HT-29 (cell line): ENCODE measurements around the gene CCDC85C. TPM values are rescaled to one million over a fixed set of nuclear protein-coding genes. Genes with fewer than 3 reads are reported as not detected.

Source experiments
- DNase-seq: peaks from one replicate; pipeline ENCODE4 v3.0.0-alpha.2; 2015; ENCODE audit warnings: low spot score
- total RNA-seq: library from RNA; depleted of rRNA; stranded (reverse); fragments of >200 nt; shearing (Covaris generic); gene quantifications from 2 replicates; pipeline ENCODE4 v1.2.3, GENCODE V29; 2014

CCDC85C gene
- total RNA-seq, 1 experiment from 2014 or later = 23.8 TPM

GRCh38 chr14:99559286-99559990 lies 44.6 kb downstream of the CCDC85C start:
- no peak for DNase-seq

GRCh38 chr14:99556134-99556791 lies 47.7 kb downstream of the CCDC85C start:
- no peak for DNase-seq

- DNase-seq = peak; percentile 59
These were observed 49.1 kb downstream of the CCDC85C start for GRCh38 chr14:99554757-99555531.

DNA sequence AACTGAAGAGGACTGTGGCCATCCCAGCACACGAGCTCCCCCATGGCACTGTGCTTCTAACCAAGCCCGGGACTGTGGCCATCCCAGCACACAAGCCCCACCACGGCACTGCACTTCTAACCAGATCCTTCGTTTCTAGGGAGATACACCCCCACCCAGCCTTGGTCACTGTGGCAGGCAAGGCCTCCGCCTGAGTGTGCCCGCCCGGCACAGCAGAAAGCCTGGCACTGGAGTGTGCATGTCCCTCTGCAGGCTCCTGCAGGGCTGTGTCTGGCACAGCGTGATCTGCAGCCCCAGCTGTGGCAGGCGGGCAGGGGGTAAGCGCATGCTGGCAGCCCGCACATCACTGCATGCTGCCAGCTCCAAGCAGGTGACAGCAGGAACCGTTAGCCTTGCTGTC lies 49.8 kb downstream of the CCDC85C start:
- DNase-seq = no peak

DNA sequence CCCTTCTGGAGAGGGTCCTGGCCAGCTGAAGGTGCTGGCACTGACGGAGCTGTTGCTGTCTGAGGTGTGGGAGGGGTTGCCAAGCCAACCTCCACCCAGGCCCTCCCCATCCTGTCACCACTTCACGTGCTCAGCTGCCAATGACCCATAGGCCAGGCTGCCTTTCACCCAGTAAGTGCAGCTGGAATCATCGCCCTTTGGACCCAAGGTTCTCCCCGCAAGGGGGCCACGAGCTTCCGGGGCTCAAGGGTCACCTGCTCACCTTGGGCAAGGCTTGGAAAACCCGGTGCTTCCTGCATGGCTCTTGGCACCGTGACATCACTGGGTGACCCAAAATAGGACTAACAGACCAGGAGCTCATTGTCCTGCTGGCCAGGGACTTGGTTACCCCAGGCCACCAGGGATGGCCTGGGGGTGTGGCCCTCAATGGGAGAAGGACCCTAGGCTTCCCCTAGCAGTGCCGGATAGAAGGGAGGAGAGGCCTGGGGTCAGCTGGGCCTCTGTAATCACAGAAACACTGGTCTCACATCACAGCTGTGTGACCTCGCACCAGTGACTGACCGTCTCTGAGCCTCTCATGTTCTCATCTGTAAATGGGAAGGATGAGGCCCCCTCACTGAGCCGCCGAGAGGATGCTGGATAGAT lies 51.3 kb downstream of the CCDC85C start:
- no peak for DNase-seq

- DNase-seq = no peak
These were observed 51.9 kb downstream of the CCDC85C start for GRCh38 chr14:99552021-99552553.

DNA sequence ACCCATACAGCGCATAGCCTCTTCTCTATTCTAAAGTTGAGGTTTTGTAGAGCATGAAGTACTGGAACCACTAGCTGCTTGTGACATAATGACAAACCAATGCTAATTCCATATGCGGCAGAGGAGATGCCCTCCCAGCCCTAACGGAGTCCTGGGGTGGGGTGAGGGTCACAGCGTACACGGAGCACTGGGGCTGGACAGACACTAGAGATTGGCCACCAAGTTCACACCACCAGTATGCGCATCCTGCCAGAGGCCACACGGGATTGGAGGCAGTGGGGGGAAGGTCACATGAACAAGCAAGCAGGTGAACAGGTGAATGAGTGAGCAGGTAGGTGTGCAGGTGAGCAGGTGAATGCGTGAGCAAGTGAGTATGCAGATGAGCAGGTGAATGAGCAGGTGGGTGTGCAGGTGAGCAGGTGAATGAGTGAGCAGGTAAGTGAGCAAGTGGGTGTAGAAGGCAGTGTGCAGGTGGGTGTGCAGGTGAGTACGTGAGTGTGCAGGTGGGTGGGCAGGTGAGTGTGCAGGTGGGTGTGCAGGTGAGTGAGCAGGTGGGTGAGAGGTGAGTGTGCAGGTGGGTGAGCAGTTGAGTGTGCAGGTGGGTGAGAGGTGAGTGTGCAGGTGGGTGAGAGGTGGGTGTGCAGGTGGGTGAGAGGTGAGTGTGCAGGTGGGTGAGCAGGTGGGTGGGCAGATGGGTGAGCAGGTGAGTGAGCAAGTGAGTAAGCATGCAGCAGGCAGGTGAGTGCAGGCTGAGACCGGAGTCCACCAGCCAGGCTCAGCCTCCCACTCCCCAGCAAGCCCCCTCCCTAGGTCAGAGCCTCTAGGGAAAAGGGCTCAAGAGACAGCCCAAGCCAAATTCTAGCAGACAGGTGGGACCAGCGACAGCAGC lies 52.7 kb downstream of the CCDC85C start:
- DNase-seq = no peak

DNA sequence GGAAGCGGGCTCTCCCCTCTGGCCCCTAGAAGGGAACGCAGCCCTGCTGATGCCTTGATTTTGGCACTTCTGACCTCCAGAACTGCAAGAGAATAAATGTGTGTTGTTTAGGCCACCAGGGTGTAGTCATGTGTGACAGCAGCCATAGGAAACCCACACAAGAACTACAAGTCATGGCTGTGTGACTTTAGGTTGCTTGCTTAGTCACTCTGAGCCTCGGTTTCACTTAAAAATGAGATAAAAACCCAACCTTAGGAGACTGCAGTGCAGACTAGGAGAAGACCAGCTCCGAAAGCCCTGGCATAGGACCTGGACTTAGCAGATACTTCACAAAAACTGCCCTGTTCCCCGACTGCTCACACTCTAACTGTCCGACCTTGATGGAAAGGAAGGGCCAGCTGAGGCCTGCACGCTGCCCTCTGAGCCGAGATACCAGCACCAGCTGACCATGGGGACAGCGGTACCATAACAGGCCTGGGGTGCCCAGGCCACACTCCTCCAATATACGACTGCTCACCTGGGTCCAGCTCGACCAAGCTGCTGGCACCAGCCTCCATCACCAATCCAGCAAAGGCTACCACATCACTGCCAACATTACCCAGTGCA lies 53.5 kb downstream of the CCDC85C start:
- no peak for DNase-seq

DNA sequence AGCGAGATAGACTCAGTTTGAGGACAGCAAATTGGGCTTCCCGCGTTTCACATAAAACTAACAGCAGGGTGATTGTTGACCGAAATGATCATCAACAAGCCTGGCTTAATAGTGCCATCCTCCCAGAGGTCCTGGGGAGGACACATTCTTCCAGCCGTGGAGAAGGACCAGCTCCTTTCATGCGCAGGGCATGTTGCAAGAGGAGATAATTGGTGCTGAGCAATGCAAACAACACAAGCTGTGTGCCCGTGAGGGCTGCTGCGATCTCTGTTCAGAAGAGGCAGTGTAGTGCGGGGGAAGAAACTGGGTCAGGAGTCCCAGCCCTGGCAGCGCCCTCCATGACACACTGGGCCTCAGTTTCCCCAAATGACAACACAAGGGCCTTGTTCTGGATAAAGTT lies 54.3 kb downstream of the CCDC85C start:
- no peak for DNase-seq

DNA sequence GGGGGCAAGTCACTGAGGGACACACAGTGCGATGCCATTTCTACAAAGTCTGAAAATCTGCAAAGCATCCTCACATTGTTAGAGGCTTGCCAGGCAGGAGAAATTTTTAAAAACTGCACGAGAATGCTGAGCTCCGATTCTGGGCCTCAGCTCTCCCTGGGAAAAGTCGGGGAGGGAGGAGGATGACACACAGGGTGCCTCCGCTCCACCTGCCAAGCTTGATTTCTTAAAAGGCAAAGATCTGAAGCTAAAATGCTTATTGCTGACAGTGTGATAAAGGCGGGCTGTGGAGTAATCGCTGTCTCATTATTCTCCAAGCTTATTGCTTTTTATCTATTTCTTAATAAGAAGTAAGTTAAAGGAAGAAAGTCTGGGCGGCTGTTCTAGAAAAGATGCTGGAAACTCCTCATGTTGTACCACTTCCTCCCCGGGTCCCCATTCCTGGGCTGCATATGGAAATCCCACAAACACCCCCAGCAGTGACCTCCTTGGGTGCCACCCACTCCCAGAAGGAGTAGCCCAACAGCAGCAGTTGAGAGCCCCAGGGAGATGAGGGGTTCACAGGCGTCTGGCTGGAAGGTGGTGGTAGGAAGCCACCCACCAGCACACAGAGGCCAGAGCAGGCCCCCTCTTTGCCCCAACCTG lies 55.0 kb downstream of the CCDC85C start:
- DNase-seq = no peak

DNA sequence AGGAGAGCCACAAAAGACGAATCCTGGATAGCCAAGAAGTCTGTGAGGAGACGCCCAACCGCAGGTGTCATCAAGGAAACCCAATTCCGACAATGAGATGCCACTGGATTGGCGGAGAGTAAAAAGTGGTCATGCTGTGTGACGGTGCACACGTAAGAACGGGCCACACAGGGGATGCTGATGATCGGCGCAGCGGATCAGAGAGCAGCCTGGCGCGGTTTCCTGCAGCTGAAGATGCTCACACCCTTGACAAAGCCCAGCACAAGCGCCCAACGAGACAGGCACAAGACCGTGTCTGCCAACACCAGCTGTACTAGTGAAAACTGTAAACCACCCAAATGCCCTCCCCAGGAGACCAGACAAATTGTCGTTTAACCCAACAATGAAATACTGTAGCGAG lies 55.8 kb downstream of the CCDC85C start:
- DNase-seq = no peak

DNA sequence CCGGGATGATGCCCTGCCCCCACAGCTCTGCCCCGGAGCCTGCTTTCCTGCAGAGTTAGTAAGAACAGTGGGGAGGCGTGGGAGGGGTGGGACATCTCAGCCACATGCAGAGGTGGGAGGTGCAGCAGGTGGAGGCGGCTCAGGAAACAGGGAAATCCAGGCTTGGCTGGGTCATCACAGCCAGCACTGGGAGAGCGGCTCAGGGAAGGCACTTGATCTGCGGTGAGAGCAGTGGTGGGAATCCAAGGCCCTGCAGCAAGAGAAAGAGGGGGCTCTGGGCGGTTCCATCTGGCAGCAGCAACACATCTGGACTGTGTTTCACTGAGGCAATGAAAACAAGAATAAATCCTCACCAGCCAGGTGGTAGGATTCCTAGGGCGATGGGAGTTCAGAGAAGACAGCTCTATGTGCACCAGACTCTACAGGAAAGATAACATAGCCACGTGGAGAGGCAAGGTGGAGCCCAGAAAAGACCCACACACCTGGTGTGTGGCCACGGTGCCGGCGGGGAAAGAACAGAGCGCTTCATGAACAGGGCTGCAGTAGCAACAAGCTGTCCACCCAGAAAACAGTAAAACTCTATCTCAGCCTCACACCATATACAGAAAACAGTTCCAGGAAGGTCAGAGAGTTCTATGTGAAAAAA lies 57.6 kb downstream of the CCDC85C start:
- DNase-seq = no peak

- DNase-seq = no peak
These were observed 58.4 kb downstream of the CCDC85C start for GRCh38 chr14:99545586-99545985.

- no peak for DNase-seq
These were observed 59.0 kb downstream of the CCDC85C start for GRCh38 chr14:99544991-99545390.

DNA sequence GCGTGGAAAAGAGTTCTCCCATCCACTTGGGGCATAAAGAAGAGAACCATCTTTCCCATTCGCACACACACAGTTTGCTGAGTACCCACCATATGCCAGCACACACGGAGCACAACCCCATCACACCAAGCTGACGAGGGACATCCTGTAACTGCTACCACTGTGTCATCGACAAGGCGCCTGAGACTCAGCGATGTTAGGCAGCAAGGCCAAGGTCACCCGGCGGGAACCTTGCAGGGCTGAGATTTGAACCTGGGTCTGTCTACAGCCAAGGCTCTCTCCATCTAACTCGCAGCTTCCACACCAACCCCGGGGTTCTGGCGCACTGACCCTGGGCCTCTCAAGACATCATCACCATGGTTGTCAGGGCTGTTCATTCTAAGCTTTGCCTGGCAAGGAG lies 60.0 kb downstream of the CCDC85C start:
- DNase-seq = no peak

GRCh38 chr14:99543370-99543769 lies 60.6 kb downstream of the CCDC85C start:
- no peak for DNase-seq

- DNase-seq = no peak
These were observed 61.4 kb downstream of the CCDC85C start for GRCh38 chr14:99542566-99542965.

GRCh38 chr14:99541677-99542470 lies 62.1 kb downstream of the CCDC85C start:
- DNase-seq = no peak

DNA sequence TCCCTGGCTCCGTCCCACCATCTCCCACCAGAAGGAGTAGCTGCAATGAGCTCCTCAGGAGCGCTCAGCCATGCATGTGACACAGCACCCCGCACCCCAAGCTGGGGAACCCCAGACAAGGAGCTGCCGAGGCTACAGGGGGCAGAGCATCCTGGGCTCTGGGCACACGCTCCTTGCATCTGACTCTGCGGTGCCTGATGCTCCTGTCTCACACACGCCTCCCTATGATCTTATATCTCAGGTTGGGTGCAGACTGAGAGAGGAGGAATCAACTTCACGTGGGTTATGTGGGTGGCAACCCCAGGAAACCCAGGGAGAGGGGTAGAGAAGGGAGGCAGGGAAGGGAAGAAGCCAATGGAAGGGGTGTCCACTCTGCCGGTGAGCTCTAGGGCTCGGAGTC lies 62.8 kb downstream of the CCDC85C start:
- no peak for DNase-seq
